IMR-90 (cell line): Measurements from ENCODE around the gene ERBB4. TPM values are rescaled to one million over a fixed set of nuclear protein-coding genes. Genes with fewer than 3 reads are reported as not detected.

Experiments used
- ATAC-seq: fragments of 200-7000 bp; cut with Tn5 transposase; 2 replicates; pipeline ENCODE4 v1.9.1; 2020; ENCODE audit warnings: low read depth, mild to moderate bottlenecking, moderate library complexity
- BruUV-seq: library from RNA; stranded (reverse); fragments of 400-500 nt; replicated peaks from 2 replicates; lab custom pipeline; 2021; lab: Mats Ljungman, UMichigan
- CTCF ChIA-PET: fragments of 300-600 bp; formaldehyde crosslinking; extraction: SDS; loops from one replicate; lab custom pipeline; 2021; ENCODE audit warnings: antibody characterized with exemption; lab: Yijun Ruan, JAX
- POLR2A ChIA-PET: fragments of 300-600 bp; sonication (Branson Sonifier 250); formaldehyde crosslinking; loops from one replicate; lab custom pipeline; 2022; ENCODE audit warnings: antibody characterized with exemption; ENCODE audit not compliant: unreplicated experiment; lab: Charles Lee
- DNase-seq: peaks from one replicate; pipeline ENCODE4 v3.0.0; 2013
- H2AFZ ChIP-seq: replicated peaks from 2 replicates; pipeline ENCODE3; 2013; ENCODE audit warnings: low read length, mild to moderate bottlenecking; ENCODE audit not compliant: poor library complexity
- H2AK5ac ChIP-seq: 2 replicates; pipeline ENCODE4 v1.6.1; 2013; ENCODE audit warnings: low read depth, low read length, inconsistent platforms
- H2AK9ac ChIP-seq: replicated peaks from 2 replicates; pipeline ENCODE3; 2013; ENCODE audit warnings: mild to moderate bottlenecking, low read depth, low read length, moderate library complexity; ENCODE audit not compliant: poor library complexity
- H2BK120ac ChIP-seq: 2 replicates; pipeline ENCODE4 v1.6.1; 2013; ENCODE audit warnings: low read depth, low read length, inconsistent platforms
- H2BK15ac ChIP-seq: 3 replicates; pipeline ENCODE4 v1.6.1; 2013; ENCODE audit warnings: low read depth, low read length, inconsistent platforms
- H2BK20ac ChIP-seq: 2 replicates; pipeline ENCODE4 v1.6.1; 2013; ENCODE audit warnings: low read depth, mild to moderate bottlenecking, inconsistent platforms, low read length, moderate library complexity
- H2BK5ac ChIP-seq: 2 replicates; pipeline ENCODE4 v1.6.1; 2013; ENCODE audit warnings: mild to moderate bottlenecking, low read depth, low read length, inconsistent platforms; ENCODE audit not compliant: poor library complexity, severe bottlenecking
- H3K14ac ChIP-seq: replicated peaks from 2 replicates; pipeline ENCODE4 v1.6.1; 2013; ENCODE audit warnings: low read depth, low read length, inconsistent platforms
- H3K18ac ChIP-seq: 2 replicates; pipeline ENCODE4 v1.6.1; 2013; ENCODE audit warnings: low read depth, low read length, control low read depth
- H3K23ac ChIP-seq: 2 replicates; pipeline ENCODE4 v1.6.1; 2013; ENCODE audit warnings: low read depth, low read length, inconsistent platforms
- H3K27ac ChIP-seq: 2 replicates; pipeline ENCODE4 v1.5.1; 2013; ENCODE audit warnings: mild to moderate bottlenecking, control low read depth, low read length; ENCODE audit not compliant: insufficient read depth
- H3K27me3 ChIP-seq: 2 replicates; pipeline ENCODE4 v1.6.1; 2013; ENCODE audit warnings: low read length; ENCODE audit not compliant: control insufficient read depth, insufficient read depth
- H3K36me3 ChIP-seq: 2 replicates; pipeline ENCODE4 v1.6.1; 2013; ENCODE audit warnings: low read length, mixed read lengths; ENCODE audit not compliant: control insufficient read depth, insufficient read depth
- H3K4ac ChIP-seq: 2 replicates; pipeline ENCODE4 v1.6.1; 2013; ENCODE audit warnings: low read depth, low read length, inconsistent platforms
- H3K4me1 ChIP-seq: 2 replicates; pipeline ENCODE4 v1.6.1; 2013; ENCODE audit warnings: low read length, mixed read lengths; ENCODE audit not compliant: control insufficient read depth, insufficient read depth
- H3K4me2 ChIP-seq: 2 replicates; pipeline ENCODE4 v1.6.1; 2013; ENCODE audit warnings: low read depth, mild to moderate bottlenecking, control low read depth, low read length, moderate library complexity
- H3K4me3 ChIP-seq: 2 replicates; pipeline ENCODE4 v1.5.1; 2013; ENCODE audit warnings: low read depth, mild to moderate bottlenecking, control low read depth, low read length, moderate library complexity; ENCODE audit not compliant: insufficient read depth
- H3K56ac ChIP-seq: 2 replicates; pipeline ENCODE4 v1.6.1; 2013; ENCODE audit warnings: low read length, inconsistent platforms; ENCODE audit not compliant: insufficient read depth; ENCODE audit errors: extremely low read depth
- H3K79me1 ChIP-seq, 2 experiments: 2 replicates each; pipeline ENCODE4 v1.6.1; 2013; ENCODE audit warnings: low read length in 2 of 2, inconsistent platforms in 1 of 2, low read depth in 1 of 2
- H3K9ac ChIP-seq: 2 replicates; pipeline ENCODE4 v1.6.1; 2013; ENCODE audit warnings: low read depth, low read length, control low read depth
- H3K9me1 ChIP-seq: 2 replicates; pipeline ENCODE4 v1.6.1; 2013; ENCODE audit warnings: low read length, inconsistent platforms; ENCODE audit not compliant: insufficient read depth
- H3K9me3 ChIP-seq: 2 replicates; pipeline ENCODE4 v1.6.1; 2013; ENCODE audit warnings: low read length; ENCODE audit not compliant: control insufficient read depth, insufficient read depth
- H4K20me1 ChIP-seq: 2 replicates; pipeline ENCODE4 v1.6.1; 2013; ENCODE audit warnings: low read length, inconsistent platforms; ENCODE audit not compliant: insufficient read depth
- H4K5ac ChIP-seq: 2 replicates; pipeline ENCODE4 v1.6.1; 2013; ENCODE audit warnings: mild to moderate bottlenecking, low read depth, low read length, control low read depth
- H4K8ac ChIP-seq, 2 experiments: 2 replicates each; pipeline ENCODE4 v1.6.1; 2013; ENCODE audit warnings: low read depth in 2 of 2, low read length in 2 of 2, control low read depth in 1 of 2, inconsistent platforms in 1 of 2
- H4K91ac ChIP-seq: 2 replicates; pipeline ENCODE4 v1.6.1; 2013; ENCODE audit warnings: low read depth, low read length, inconsistent platforms; ENCODE audit not compliant: insufficient read depth
- RCOR1 ChIP-seq: IDR thresholded peaks from 2 replicates; pipeline ENCODE4 v1.6.1; 2012; ENCODE audit warnings: mild to moderate bottlenecking, low read length, improper control_type of control experiment; ENCODE audit not compliant: insufficient replicate concordance
- WGBS, 2 experiments: methylation state at CpG; one replicate each; pipeline versions ENCODE4 v1.1.5 to v1.1.7; 2013; ENCODE audit warnings: missing lambda C conversion rate in 2 of 2; ENCODE audit not compliant: insufficient read length in 1 of 2; ENCODE audit errors: extremely low coverage in 2 of 2; 5-methylcytosine and 5-hydroxymethylcytosine counted together
- dilution Hi-C: fragments of 300-500 bp; cut with HindIII; formaldehyde crosslinking; loops from one replicate; pipeline ENCODE4 v1.14.3; 2018; ENCODE audit warnings: low sequenced_read_pairs; ENCODE audit not compliant: unreplicated experiment
- in situ Hi-C: fragments of 300-500 bp; cut with MboI; formaldehyde crosslinking; loops from 3 replicates; pipeline ENCODE4 v1.14.3; 2019; ENCODE audit warnings: low sequenced_read_pairs, inconsistent platforms, mixed read lengths
- intact Hi-C: fragments of 100-400 bp; cut with micrococcal nuclease; formaldehyde crosslinking; loops from 2 replicates; pipeline ENCODE4 v1.10.0; 2022
- polyA plus RNA-seq, 3 experiments: library from polyadenylated mRNA; depleted of rRNA; stranded (reverse); fragments of >200 nt; gene quantifications; 2 replicates each; pipeline ENCODE4 v1.2.3, GENCODE V29; 2012; ENCODE audit warnings: low replicate concordance in 1 of 3
- total RNA-seq: library from RNA; depleted of rRNA; stranded (reverse); fragments of >200 nt; gene quantifications from 2 replicates; pipeline ENCODE4 v1.2.3, GENCODE V29; 2012

Gene ERBB4
- total and polyA plus RNA-seq, 2 of the 4 experiments (the other 2 are of a cell fraction): not detected

DNA sequence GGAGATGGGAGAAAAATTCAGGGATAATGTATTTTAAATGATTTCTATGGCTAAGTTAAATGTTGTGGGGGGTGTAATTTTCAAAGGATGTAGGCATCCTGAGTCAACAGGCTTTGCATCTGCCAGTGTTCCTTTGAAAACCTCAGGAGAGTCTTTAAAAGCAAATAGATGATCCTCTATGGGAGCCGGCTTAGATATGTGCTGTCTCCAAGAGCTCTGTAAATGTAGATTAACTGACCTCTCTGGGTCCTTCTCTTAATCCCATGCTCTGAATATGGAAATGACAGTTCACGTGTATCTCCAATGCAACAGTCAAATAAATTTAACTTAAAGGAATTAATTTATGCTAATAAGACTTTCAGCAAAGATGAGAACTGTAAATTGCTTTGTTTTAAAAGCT, 292.7 kb downstream of the ERBB4 start:
- no peaks in the 10 kb centered on the region for H3K9me3 ChIP-seq
- H3K79me1 ChIP-seq: no peaks in the 10 kb centered on the region
- ChIA-PET CTCF (interaction anchor here (0.6 kb wide), 1 partner anchor 293 kb away, joined by 4 read pairs; no protein-coding TSS in a partner anchor), POLR2A (no interaction called here)
- H2BK20ac ChIP-seq: no peak overlapping the region
- ATAC-seq: no peak
- H3K18ac ChIP-seq: no peak overlapping the region
- H4K5ac ChIP-seq: no peak overlapping the region
- no peak overlapping the region for H3K4me2 ChIP-seq
- no peak overlapping the region for H2AK9ac ChIP-seq
- H2BK15ac ChIP-seq: no peak overlapping the region
- no peak for DNase-seq
- no peaks in the 10 kb centered on the region for H3K27me3 ChIP-seq
- H2AFZ ChIP-seq: no peak overlapping the region
- WGBS, 2 experiments: no CpG with 5 or more reads among the region's 2 CpGs
- intact Hi-C loops: loop anchor here (5.0 kb wide), 1 partner anchor 239 kb away; no protein-coding TSS in a partner anchor
- H2BK120ac ChIP-seq: no peak overlapping the region
- H4K20me1 ChIP-seq: no peaks in the 10 kb centered on the region
- no peak overlapping the region for H3K23ac ChIP-seq
- no peak overlapping the region for H3K4ac ChIP-seq
- dilution Hi-C loops: no loop called here
- no peaks in the 10 kb centered on the region for H3K4me1 ChIP-seq
- H3K56ac ChIP-seq: no peak overlapping the region
- no peak overlapping the region for H2AK5ac ChIP-seq
- no peak overlapping the region for H3K14ac ChIP-seq
- no peak overlapping the region for H3K27ac ChIP-seq
- H4K91ac ChIP-seq: no peak overlapping the region
- no peak overlapping the region for H4K8ac ChIP-seq
- in situ Hi-C loops: no loop called here
- H3K4me3 ChIP-seq: no peak overlapping the region
- no peak overlapping the region for H3K9ac ChIP-seq
- no peaks in the 10 kb centered on the region for H3K36me3 ChIP-seq
- no TSS peak for BruUV-seq
- H2BK5ac ChIP-seq: no peak overlapping the region
- H3K9me1 ChIP-seq: no peaks in the 10 kb centered on the region
- no peak for TF ChIP-seq RCOR1
